ENCODE measurements around the gene ZDHHC6.

DNA sequence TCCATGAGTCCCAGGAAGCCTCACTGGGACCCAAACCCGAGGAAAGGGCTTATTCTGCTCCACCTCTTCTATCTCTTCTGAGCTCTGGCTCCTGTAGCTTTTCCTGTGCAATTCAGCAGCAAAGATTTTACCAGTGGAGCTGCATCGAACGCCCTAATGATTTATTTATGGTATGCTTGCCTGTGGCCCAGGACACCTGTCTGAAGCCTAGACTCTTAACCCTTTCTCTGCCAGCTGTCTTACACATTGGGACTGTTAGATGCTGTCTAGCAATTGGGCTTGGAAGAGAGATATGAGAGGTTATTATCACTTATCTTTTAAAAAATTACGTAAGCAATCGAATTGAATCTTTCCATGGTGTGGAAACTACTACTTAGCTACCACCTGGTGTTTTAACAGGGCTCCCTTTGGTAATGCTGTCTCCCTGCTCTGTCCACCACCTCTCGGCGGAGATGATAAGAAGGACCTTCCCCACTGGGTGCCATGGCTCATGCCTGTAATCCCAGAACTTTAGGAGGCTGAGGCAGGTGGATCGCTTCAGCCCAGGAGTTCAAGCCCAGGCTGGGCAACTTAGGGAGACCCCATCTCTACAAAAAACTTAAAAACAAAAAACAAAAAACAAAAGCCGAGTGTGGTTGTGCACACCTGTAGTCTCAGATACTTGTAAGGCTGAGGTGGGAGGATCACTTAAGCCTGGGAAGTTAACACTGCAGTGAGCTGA is 64.0 kb downstream of the ZDHHC6 start:
- TF ChIP-seq EP300 (IDR thresholded peaks at IDR 0.05; ENCODE audit: borderline replicate concordance in 1 of 2, low read depth in 2 of 2, low read length in 2 of 2) (no peak), CBX5 (IDR thresholded peaks at IDR 0.05; ENCODE audit: low read depth, low read length) (no peak), TCF12 (IDR thresholded peaks at IDR 0.05; ENCODE audit: low read depth, low read length) (no peak), USF2 (IDR thresholded peaks at IDR 0.05; ENCODE audit: low read length) (no peak), RAD21 (IDR thresholded peaks at IDR 0.05 in 1 of 2, conservative IDR thresholded peaks at IDR 0.05 in 1 of 2; ENCODE audit: low read depth in 2 of 2, low read length in 2 of 2) (no peak), POLR2AphosphoS5 (IDR thresholded peaks at IDR 0.05; ENCODE audit: low read depth, low read length) (no peak), CTCF (IDR thresholded peaks at IDR 0.05; ENCODE audit: control extremely low read depth in 1 of 3, insufficient read depth in 1 of 3, low read depth in 1 of 3, low read length in 3 of 3) (no peak), EGR1 (IDR thresholded peaks at IDR 0.05; ENCODE audit: borderline replicate concordance, low read depth, low read length) (no peak), NRF1 (IDR thresholded peaks at IDR 0.05; ENCODE audit: low read depth, low read length) (no peak), CHD2 (IDR thresholded peaks at IDR 0.05; ENCODE audit: low read length) (no peak), EZH2 (IDR thresholded peaks at IDR 0.05; ENCODE audit: low read depth, low read length, severe bottlenecking) (no peak)

All from H1 (cell line).